IPS DF 19.7 (cell line): ENCODE measurements around the gene SOX6.
"Not testable (repeated sequence)": the region's sequence is repeated elsewhere in the genome, so short reads cannot be mapped to it uniquely, and the experiment has no call there.

ENCODE experiments used
- DNase-seq: peaks from one replicate; pipeline ENCODE4 v3.0.0-alpha.2; 2013; ENCODE audit warnings: low read depth, low spot score

SOX6 gene

GRCh38 chr11:15936011-15936410 lies 420.3 kb downstream of the SOX6 start:
- DNase-seq, result no peak

- no peak for DNase-seq
Measured at GRCh38 chr11:15935373-15935772, 421.0 kb downstream of the SOX6 start.

- no peak for DNase-seq
Measured at GRCh38 chr11:15933886-15934625, 422.3 kb downstream of the SOX6 start.

GRCh38 chr11:15932417-15932816 lies 423.9 kb downstream of the SOX6 start:
- DNase-seq, result no peak

GRCh38 chr11:15931497-15931896 lies 424.8 kb downstream of the SOX6 start:
- no peak for DNase-seq

- DNase-seq, result no peak
Measured at GRCh38 chr11:15930442-15931025, 425.8 kb downstream of the SOX6 start.

GRCh38 chr11:15929371-15929901 lies 426.9 kb downstream of the SOX6 start:
- no peak for DNase-seq

GRCh38 chr11:15927864-15928217 lies 428.5 kb downstream of the SOX6 start:
- no peak for DNase-seq

GRCh38 chr11:15927196-15927863 lies 429.0 kb downstream of the SOX6 start:
- no peak for DNase-seq

GRCh38 chr11:15926071-15926470 lies 430.3 kb downstream of the SOX6 start:
- DNase-seq, result no peak

GRCh38 chr11:15923183-15923582 lies 433.2 kb downstream of the SOX6 start:
- DNase-seq, result no peak

- DNase-seq, result not testable (repeated sequence)
Measured at GRCh38 chr11:15922745-15923144, 433.6 kb downstream of the SOX6 start.

- DNase-seq, result no peak
Measured at GRCh38 chr11:15920856-15921629, 435.3 kb downstream of the SOX6 start.

GRCh38 chr11:15918674-15919073 lies 437.7 kb downstream of the SOX6 start:
- DNase-seq, result no peak

GRCh38 chr11:15918212-15918611 lies 438.1 kb downstream of the SOX6 start:
- DNase-seq, result no peak
